ENCODE measurements around the gene OPCML.

Gene OPCML

GRCh38 chr11:132639986-132640385, 892.3 kb downstream of the OPCML start:
- H3K27me3 ChIP-seq (ENCODE audit: insufficient read depth, poor library complexity, severe bottlenecking) = no peaks in the 10 kb centered on the region
- DNase-seq (ENCODE audit: low read depth in 1 of 2, low spot score in 1 of 2) = no peak
- H3K4me3 ChIP-seq (replicated peaks; ENCODE audit: insufficient read depth, low read length) = no peak overlapping the region
- H3K27ac ChIP-seq (replicated peaks) = no peak overlapping the region
- TF ChIP-seq REST (IDR thresholded peaks at IDR 0.05; ENCODE audit: insufficient replicate concordance, low read depth) (no peak), SPI1 (IDR thresholded peaks at IDR 0.05; ENCODE audit: borderline replicate concordance, low read depth) (no peak), CTCF (IDR thresholded peaks at IDR 0.05; ENCODE audit: insufficient read depth, low read length) (no peak), POLR2AphosphoS5 (IDR thresholded peaks at IDR 0.05; ENCODE audit: low read depth) (no peak), GABPA (IDR thresholded peaks at IDR 0.05; ENCODE audit: low read depth) (no peak)

GRCh38 chr11:132639403-132639802, 892.9 kb downstream of the OPCML start:
- Histone ChIP-seq H3K4me3 (replicated peaks; ENCODE audit: insufficient read depth, low read length) (no peak overlapping the region), H3K27ac (replicated peaks) (no peak overlapping the region), H3K27me3 (ENCODE audit: insufficient read depth, poor library complexity, severe bottlenecking) (no peaks in the 10 kb centered on the region)
- DNase-seq (ENCODE audit: low read depth in 1 of 2, low spot score in 1 of 2) = no peak
- TF ChIP-seq SPI1 (IDR thresholded peaks at IDR 0.05; ENCODE audit: borderline replicate concordance, low read depth) = no peak
- TF ChIP-seq REST (IDR thresholded peaks at IDR 0.05; ENCODE audit: insufficient replicate concordance, low read depth) = no peak
- TF ChIP-seq POLR2AphosphoS5 (IDR thresholded peaks at IDR 0.05; ENCODE audit: low read depth) = no peak
- no peak for TF ChIP-seq CTCF (IDR thresholded peaks at IDR 0.05; ENCODE audit: insufficient read depth, low read length)
- no peak for TF ChIP-seq GABPA (IDR thresholded peaks at IDR 0.05; ENCODE audit: low read depth)

GRCh38 chr11:132638423-132638822, 893.9 kb downstream of the OPCML start:
- Histone ChIP-seq H3K4me3 (replicated peaks; ENCODE audit: insufficient read depth, low read length) (no peak overlapping the region), H3K27ac (replicated peaks) (no peak overlapping the region), H3K27me3 (ENCODE audit: insufficient read depth, poor library complexity, severe bottlenecking) (no peaks in the 10 kb centered on the region)
- TF ChIP-seq GABPA (IDR thresholded peaks at IDR 0.05; ENCODE audit: low read depth) (no peak), REST (IDR thresholded peaks at IDR 0.05; ENCODE audit: insufficient replicate concordance, low read depth) (no peak), SPI1 (IDR thresholded peaks at IDR 0.05; ENCODE audit: borderline replicate concordance, low read depth) (no peak), POLR2AphosphoS5 (IDR thresholded peaks at IDR 0.05; ENCODE audit: low read depth) (no peak), CTCF (IDR thresholded peaks at IDR 0.05; ENCODE audit: insufficient read depth, low read length) (no peak)
- DNase-seq (ENCODE audit: low read depth in 1 of 2, low spot score in 1 of 2) = no peak

Measured in HL-60 (cell line).